NCI-H345 (cell line): ENCODE data around the gene UBASH3A.
A peak's percentile ranks its signal among the peaks of the same experiment; 100 is the strongest.

Experiments
- DNase-seq: peaks from one replicate; lab custom pipeline; 2025; lab: John Stamatoyannopoulos, UW

The UBASH3A gene

GRCh38 chr21:42451941-42452340 is 48.2 kb downstream of the UBASH3A start:
- no peak for DNase-seq

GRCh38 chr21:42452401-42453223 is 48.9 kb downstream of the UBASH3A start:
- DNase-seq = no peak

GRCh38 chr21:42453224-42453985 is 49.7 kb downstream of the UBASH3A start:
- no peak for DNase-seq

- no peak for DNase-seq
Measured at GRCh38 chr21:42453986-42454570, 50.4 kb downstream of the UBASH3A start.

GRCh38 chr21:42454786-42455185 is 51.1 kb downstream of the UBASH3A start:
- no peak for DNase-seq

- DNase-seq = no peak
Measured at GRCh38 chr21:42455196-42455595, 51.5 kb downstream of the UBASH3A start.

- no peak for DNase-seq
Measured at GRCh38 chr21:42455754-42456440, 52.2 kb downstream of the UBASH3A start.

- no peak for DNase-seq
Measured at GRCh38 chr21:42456457-42456856, 52.8 kb downstream of the UBASH3A start.

GRCh38 chr21:42459082-42459460 is 55.4 kb downstream of the UBASH3A start:
- no peak for DNase-seq

- no peak for DNase-seq
Measured at GRCh38 chr21:42459546-42460215, 56.0 kb downstream of the UBASH3A start.

- DNase-seq = peak; percentile 85
Measured at GRCh38 chr21:42460391-42461184, 56.9 kb downstream of the UBASH3A start.

GRCh38 chr21:42461185-42461520 is 57.5 kb downstream of the UBASH3A start:
- no peak for DNase-seq

- DNase-seq = peak; percentile 67
Measured at GRCh38 chr21:42461881-42462877, 58.5 kb downstream of the UBASH3A start.

- peak; percentile 59 for DNase-seq
Measured at GRCh38 chr21:42463861-42464515, 60.3 kb downstream of the UBASH3A start.

- no peak for DNase-seq
Measured at GRCh38 chr21:42465008-42465802, 61.5 kb downstream of the UBASH3A start.

GRCh38 chr21:42465803-42466127 is 62.1 kb downstream of the UBASH3A start:
- DNase-seq = no peak

GRCh38 chr21:42466700-42467099 is 63.0 kb downstream of the UBASH3A start:
- no peak for DNase-seq

GRCh38 chr21:42467140-42467983 is 63.7 kb downstream of the UBASH3A start:
- DNase-seq = no peak
